ENCODE results near the gene STIM2.

STIM2 gene

DNA sequence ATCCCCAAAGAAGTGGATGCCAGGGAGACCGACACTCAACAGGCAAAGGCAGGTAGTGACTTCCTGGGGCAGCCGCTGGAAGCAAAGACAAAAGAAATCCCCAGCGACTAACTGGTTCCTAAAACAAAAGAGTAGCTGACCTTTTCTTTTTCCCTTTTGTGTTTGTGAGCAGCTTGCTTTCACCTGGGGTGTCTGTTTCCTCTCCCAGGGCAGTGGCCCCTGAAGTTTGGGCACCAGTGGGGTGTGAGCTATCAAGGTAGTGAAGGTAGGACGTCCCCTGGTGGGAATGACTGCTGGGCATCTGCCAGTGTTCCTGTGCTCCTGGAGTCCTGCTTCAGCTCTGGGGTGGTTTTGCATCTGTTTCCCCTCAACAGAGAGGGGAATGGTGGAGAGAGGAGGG lies 41.6 kb upstream of the STIM2 start:
- TF ChIP-seq, protein P1, sequence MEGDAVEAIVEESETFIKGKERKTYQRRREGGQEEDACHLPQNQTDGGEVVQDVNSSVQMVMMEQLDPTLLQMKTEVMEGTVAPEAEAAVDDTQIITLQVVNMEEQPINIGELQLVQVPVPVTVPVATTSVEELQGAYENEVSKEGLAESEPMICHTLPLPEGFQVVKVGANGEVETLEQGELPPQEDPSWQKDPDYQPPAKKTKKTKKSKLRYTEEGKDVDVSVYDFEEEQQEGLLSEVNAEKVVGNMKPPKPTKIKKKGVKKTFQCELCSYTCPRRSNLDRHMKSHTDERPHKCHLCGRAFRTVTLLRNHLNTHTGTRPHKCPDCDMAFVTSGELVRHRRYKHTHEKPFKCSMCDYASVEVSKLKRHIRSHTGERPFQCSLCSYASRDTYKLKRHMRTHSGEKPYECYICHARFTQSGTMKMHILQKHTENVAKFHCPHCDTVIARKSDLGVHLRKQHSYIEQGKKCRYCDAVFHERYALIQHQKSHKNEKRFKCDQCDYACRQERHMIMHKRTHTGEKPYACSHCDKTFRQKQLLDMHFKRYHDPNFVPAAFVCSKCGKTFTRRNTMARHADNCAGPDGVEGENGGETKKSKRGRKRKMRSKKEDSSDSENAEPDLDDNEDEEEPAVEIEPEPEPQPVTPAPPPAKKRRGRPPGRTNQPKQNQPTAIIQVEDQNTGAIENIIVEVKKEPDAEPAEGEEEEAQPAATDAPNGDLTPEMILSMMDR (IDR thresholded peaks at IDR 0.05; ENCODE audit: low read depth, low read length, missing control alignments), result no peak
- Histone ChIP-seq H3K27ac (no peak overlapping the region), H3K4me3 (ENCODE audit: low read depth, low read length) (no peak overlapping the region), H3K36me3 (replicated peaks) (no peaks in the 10 kb centered on the region), H3K27me3 (replicated peaks) (no peaks in the 10 kb centered on the region)
- no peak for DNase-seq
- in situ Hi-C loops (cut with HindIII; ENCODE audit: low pct_ligation_motif_present, low sequenced_read_pairs), result no loop called here

DNA sequence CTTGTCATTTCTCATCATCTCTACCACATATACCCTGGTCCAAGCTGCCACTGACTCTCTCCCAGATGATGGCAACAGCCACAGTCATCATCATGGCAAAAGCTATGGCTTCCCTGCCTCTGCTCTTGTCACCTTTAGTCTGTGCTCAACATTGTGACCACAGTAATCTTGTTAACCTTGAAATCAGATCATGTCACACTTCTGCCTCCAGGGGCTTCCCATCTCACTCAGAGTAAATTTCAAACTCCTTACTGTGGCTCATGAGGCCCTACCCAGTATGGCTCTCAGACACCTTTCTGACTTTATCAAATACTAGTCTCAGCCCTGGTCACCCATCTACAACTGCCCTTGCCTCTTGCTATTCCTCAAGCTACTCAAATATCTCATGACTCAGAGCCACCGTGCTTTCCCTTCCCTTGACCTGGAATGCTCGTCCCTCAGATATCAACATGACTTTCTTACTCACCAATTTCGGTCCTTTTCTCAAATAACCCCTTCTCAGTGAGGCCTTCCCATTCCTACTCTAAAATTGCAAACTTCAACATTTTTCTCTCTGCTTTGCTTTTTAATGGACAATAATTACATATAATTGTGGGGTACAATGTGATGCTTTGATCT lies 41.1 kb upstream of the STIM2 start:
- in situ Hi-C loops (cut with HindIII; ENCODE audit: low pct_ligation_motif_present, low sequenced_read_pairs), result no loop called here
- no peak for DNase-seq
- TF ChIP-seq, protein P1 (IDR thresholded peaks at IDR 0.05; ENCODE audit: low read depth, low read length, missing control alignments), result no peak
- H3K36me3 ChIP-seq (replicated peaks), result no peaks in the 10 kb centered on the region
- H3K4me3 ChIP-seq (ENCODE audit: low read depth, low read length), result no peak overlapping the region
- H3K27ac ChIP-seq, result no peak overlapping the region
- no peaks in the 10 kb centered on the region for H3K27me3 ChIP-seq (replicated peaks)

DNA sequence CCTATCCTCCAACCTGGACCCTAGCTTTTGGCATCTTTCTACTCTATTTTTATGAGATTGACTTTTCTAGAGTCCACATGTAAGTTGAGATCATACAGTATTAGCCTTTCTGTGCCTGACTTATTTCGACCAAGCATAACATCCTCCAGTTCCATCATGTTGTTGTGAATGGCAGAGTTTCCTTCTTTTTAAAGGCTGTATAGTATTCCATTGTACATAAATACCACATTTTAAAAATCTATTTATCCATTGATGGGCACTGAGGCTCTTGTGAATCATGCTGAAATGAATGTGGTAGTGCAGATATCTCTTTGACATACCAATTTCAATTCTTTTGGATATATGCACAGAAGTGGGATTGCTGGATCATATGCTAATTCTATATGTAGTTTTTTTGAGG lies 40.3 kb upstream of the STIM2 start:
- H3K27me3 ChIP-seq (replicated peaks), result no peaks in the 10 kb centered on the region
- H3K27ac ChIP-seq, result no peak overlapping the region
- no peak overlapping the region for H3K4me3 ChIP-seq (ENCODE audit: low read depth, low read length)
- in situ Hi-C loops (cut with HindIII; ENCODE audit: low pct_ligation_motif_present, low sequenced_read_pairs), result no loop called here
- DNase-seq, result no peak
- H3K36me3 ChIP-seq (replicated peaks), result no peaks in the 10 kb centered on the region
- TF ChIP-seq, protein P1 (IDR thresholded peaks at IDR 0.05; ENCODE audit: low read depth, low read length, missing control alignments), result no peak

DNA sequence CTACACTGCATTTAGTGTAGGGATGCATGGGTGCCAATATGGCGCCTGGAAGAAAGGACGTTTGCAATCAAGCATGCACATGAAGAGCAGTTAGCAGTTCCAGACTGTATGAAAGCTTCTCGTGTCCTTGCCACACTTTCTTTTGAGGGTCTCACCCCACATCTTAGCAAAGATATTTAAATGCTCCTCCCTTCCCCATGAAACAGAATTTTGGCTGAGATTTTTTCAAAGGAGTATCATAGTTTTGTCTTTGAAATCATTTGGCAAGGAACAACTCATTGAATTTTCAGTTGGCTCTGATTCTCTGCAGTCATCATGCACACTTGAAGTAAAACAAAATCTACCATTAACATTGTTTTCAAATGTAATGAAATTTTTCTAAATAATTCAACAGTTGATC lies 39.6 kb upstream of the STIM2 start:
- Histone ChIP-seq H3K27me3 (replicated peaks) (no peaks in the 10 kb centered on the region), H3K4me3 (ENCODE audit: low read depth, low read length) (no peak overlapping the region), H3K36me3 (replicated peaks) (no peaks in the 10 kb centered on the region), H3K27ac (no peak overlapping the region)
- in situ Hi-C loops (cut with HindIII; ENCODE audit: low pct_ligation_motif_present, low sequenced_read_pairs), result no loop called here
- TF ChIP-seq, protein P1 (IDR thresholded peaks at IDR 0.05; ENCODE audit: low read depth, low read length, missing control alignments), result no peak
- DNase-seq, result no peak

DNA sequence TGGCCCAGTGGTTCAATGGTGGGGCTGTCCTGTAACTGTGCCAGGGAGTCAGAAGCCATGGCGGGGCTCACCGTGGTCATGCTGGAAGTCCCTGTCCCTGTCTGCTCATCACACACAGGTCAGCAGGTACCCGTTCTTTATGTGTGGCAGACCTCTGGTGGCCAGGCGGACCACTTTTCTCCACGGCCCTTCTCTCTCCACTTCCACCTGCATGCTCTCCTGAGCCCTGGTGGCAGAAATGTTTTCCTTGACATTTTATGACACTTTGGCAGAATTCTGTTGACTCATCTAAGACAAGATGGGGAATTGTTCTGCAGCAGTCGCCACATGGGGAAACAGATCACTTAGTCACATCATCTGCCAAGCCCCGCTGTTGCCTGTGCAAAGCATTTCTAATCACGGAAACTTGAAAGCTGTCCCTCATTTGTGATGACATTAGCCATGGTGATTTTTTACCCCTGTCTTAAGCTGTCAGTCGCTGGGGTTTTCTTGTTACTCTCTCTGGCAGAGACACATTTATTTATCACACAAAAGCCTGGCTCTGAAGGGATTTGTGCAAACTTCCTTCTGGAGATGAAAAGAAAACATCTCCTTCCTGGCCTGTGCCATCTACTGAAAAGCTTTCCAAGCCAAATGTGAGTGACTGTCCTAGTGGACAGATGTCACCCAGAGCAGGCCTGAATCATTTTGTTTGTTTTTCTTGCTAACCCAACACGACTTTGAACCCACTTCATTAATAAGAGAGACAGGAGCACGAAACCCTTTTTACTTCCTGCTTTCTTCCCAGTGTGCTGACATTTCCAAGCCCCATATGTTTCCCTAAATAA lies 38.8 kb upstream of the STIM2 start:
- Histone ChIP-seq H3K27me3 (replicated peaks) (no peaks in the 10 kb centered on the region), H3K4me3 (ENCODE audit: low read depth, low read length) (no peak overlapping the region), H3K27ac (no peak overlapping the region), H3K36me3 (replicated peaks) (no peaks in the 10 kb centered on the region)
- TF ChIP-seq, protein P1 (IDR thresholded peaks at IDR 0.05; ENCODE audit: low read depth, low read length, missing control alignments), result no peak
- in situ Hi-C loops (cut with HindIII; ENCODE audit: low pct_ligation_motif_present, low sequenced_read_pairs), result no loop called here
- no peak for DNase-seq
